CMK (cell line): Measurements from ENCODE around the gene ZMAT1.
"Not testable (repeated sequence)": the region's sequence is repeated elsewhere in the genome, so short reads cannot be mapped to it uniquely, and the experiment has no call there.

Source experiments
- DNase-seq: peaks from one replicate; pipeline ENCODE4 v3.0.0-alpha.2; 2010; ENCODE audit warnings: low read depth

The ZMAT1 gene

GRCh38 chrX:101931488-101932248 lies at the start of gene ZMAT1:
ZMAT1 (minus strand) TSS chrX:101932027; CDS start chrX:101932008, 19 bp downstream.
- peak; percentile 86 for DNase-seq

- DNase-seq: no peak
These were observed 45.3 kb upstream of the ZMAT1 start for GRCh38 chrX:101977106-101977505.

- DNase-seq: no peak
These were observed 41.2 kb upstream of the ZMAT1 start for GRCh38 chrX:101973066-101973465.

- DNase-seq: not testable (repeated sequence)
These were observed 33.2 kb upstream of the ZMAT1 start for GRCh38 chrX:101964923-101965539.

- DNase-seq: no peak
These were observed 26.3 kb upstream of the ZMAT1 start for GRCh38 chrX:101958139-101958538.

- no peak for DNase-seq
These were observed 25.3 kb upstream of the ZMAT1 start for GRCh38 chrX:101957174-101957573.

- no peak for DNase-seq
These were observed 24.7 kb upstream of the ZMAT1 start for GRCh38 chrX:101956556-101956955.

GRCh38 chrX:101950581-101950980 lies 18.8 kb upstream of the ZMAT1 start:
- no peak for DNase-seq

- DNase-seq: no peak
These were observed 383 bp upstream of the ZMAT1 start for GRCh38 chrX:101932249-101932570.

GRCh38 chrX:101931136-101931487 lies 715 bp downstream of the ZMAT1 start:
- no peak for DNase-seq

- DNase-seq: no peak
These were observed 6.1 kb downstream of the ZMAT1 start for GRCh38 chrX:101925733-101926132.

- DNase-seq: no peak
These were observed 13.1 kb downstream of the ZMAT1 start for GRCh38 chrX:101918751-101919150.

GRCh38 chrX:101906136-101906796 lies 25.6 kb downstream of the ZMAT1 start:
- no peak for DNase-seq

- DNase-seq: no peak
These were observed 26.8 kb downstream of the ZMAT1 start for GRCh38 chrX:101904996-101905395.
